Renal pelvis (tissue), 4 donors: ENCODE data around the gene ZNF668. TPM values are rescaled to one million over a fixed set of nuclear protein-coding genes. Genes with fewer than 3 reads are reported as not detected.

Source experiments
- DNase-seq: peaks from one replicate; pipeline ENCODE4 v3.0.0-alpha.2; 2013
- polyA plus RNA-seq, 3 donors: library from polyadenylated mRNA; unstranded; fragments of 120-200 nt; gene quantifications; one replicate each; pipeline ENCODE4 v1.2.1, GENCODE V29; 2013; ENCODE audit not compliant: insufficient read length in 3 of 3

Gene ZNF668
- polyA plus RNA-seq, 3 donors = 5.7 to 7.6 (median 6.4) TPM

- DNase-seq = no peak
Observed at GRCh38 chr16:31083081-31083480, 9.0 kb upstream of the ZNF668 start.

- DNase-seq = no peak
Observed at GRCh38 chr16:31082368-31083045, 8.5 kb upstream of the ZNF668 start.

GRCh38 chr16:31081428-31082351 is 7.7 kb upstream of the ZNF668 start:
- no peak for DNase-seq

GRCh38 chr16:31080756-31081419 is 6.8 kb upstream of the ZNF668 start:
- no peak for DNase-seq

GRCh38 chr16:31080035-31080629 is 6.1 kb upstream of the ZNF668 start:
- DNase-seq = no peak

GRCh38 chr16:31079342-31079944 is 5.4 kb upstream of the ZNF668 start:
- DNase-seq = no peak

DNA sequence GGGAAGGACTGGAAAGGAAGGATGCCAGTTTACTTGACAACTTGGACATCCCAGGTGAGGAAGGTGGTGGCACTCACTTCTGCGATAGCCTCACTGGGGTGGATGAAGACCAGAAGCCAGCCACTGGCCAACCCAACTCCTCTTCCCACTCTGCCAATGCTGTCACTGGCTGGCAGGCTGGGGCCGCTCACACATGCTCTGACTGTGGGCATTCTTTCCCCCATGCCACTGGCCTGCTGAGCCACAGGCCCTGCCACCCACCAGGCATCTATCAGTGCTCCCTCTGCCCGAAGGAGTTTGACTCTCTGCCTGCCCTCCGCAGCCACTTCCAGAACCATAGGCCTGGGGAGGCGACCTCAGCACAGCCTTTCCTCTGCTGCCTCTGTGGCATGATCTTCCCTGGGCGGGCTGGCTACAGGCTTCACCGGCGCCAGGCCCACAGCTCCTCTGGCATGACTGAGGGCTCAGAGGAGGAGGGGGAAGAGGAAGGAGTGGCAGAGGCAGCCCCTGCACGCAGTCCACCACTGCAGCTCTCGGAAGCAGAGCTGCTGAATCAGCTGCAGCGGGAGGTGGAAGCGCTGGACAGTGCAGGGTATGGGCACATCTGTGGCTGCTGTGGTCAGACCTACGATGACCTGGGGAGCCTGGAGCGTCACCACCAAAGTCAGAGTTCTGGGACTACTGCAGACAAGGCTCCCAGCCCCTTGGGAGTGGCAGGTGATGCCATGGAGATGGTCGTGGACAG is 4.7 kb upstream of the ZNF668 start:
- DNase-seq = no peak

DNA sequence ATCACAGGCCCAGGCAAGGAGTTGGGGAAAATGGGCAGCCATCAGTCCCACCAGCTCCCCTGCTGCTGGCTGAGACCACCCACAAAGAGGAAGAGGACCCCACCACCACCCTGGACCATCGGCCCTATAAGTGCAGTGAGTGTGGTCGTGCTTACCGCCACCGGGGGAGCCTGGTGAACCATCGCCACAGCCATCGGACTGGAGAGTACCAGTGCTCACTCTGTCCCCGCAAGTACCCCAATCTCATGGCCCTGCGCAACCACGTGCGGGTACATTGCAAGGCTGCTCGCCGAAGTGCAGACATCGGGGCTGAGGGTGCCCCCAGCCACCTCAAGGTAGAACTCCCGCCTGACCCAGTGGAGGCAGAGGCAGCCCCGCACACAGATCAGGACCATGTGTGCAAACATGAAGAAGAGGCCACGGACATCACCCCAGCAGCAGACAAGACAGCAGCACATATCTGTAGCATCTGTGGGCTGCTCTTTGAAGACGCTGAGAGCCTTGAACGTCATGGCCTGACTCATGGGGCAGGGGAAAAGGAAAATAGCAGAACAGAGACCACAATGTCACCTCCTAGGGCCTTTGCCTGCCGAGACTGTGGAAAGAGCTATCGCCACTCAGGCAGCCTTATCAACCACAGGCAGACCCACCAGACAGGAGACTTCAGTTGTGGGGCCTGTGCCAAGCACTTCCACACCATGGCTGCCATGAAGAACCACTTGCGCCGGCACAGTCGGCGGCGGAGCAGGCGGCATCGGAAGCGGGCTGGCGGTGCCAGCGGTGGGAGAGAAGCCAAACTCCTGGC is 3.8 kb upstream of the ZNF668 start:
- no peak for DNase-seq

GRCh38 chr16:31077024-31077423 is 3.0 kb upstream of the ZNF668 start:
- no peak for DNase-seq

DNA sequence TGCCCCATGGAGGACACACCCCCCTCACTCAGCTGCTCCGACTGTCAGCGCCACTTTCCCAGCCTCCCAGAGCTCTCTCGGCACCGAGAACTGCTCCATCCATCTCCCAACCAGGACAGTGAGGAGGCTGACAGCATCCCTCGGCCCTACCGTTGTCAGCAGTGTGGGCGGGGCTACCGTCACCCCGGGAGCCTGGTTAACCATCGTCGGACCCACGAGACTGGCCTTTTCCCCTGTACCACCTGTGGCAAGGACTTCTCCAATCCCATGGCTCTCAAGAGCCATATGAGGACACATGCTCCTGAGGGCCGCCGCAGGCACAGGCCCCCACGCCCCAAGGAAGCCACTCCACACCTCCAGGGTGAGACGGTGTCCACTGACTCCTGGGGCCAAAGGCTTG is 2.3 kb upstream of the ZNF668 start:
- no peak for DNase-seq

DNA sequence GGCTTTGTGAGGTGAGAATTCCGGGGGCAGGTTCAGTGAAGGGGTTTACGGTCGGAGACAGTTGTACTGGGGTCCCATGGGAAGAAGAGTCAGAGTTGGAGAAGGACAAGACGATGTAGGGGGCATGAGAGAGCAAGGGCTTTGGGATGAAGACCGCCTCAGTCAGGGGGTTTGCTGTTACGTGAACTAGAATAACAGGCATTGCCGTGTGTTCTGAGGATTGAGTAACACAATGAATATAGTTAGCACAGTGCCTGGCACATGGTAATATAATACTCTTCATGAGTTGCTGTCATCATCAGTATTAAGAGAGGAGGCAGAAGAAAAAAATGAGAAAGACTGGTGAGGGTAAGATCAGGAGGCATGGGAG is 759 bp upstream of the ZNF668 start:
- DNase-seq = no peak

DNA sequence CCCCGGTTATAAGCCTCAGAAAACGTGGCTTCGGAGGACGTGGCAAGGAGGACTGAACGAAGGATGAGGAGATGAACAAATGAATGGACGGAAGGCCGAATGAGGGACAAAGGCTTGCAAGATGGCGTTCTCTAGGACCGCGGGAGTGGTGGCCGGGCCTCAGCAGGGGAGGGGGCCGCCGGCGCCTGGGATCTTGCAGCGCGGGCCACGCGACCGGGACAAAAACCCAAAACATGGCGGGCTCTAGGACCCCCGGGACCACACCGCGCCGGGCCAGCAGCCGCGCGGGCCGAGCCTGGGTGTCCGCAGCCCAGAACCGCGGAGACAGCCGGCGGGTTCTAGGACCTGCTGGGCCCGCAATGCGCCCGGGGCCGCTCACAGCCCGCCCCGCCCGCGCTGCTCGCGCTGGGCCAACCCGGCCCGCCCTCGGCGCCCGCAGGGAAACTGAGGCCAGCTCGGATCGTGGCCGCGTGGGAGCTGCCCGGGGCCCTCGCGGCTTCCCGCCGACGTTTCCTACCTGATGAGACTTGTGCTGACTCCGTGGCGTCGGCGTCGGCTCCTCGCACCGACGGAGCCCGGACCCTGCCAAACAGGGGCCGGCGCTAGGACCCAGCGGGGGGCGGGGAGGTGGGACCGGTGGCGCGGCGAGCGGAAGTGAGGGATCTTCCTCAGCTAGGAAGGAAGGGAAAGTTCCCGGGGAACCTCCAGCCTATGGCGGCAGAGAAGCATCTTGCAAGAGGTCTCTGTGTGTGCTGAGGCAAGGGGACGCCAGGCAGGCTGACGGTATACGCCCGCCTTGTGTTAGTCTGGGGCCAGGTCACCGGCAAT is 684 bp downstream of the ZNF668 start:
- peak; percentile 94 for DNase-seq

GRCh38 chr16:31072540-31073141 is 1.4 kb downstream of the ZNF668 start:
- DNase-seq = peak; percentile 10

- DNase-seq = peak; percentile 2
Observed at GRCh38 chr16:31071861-31072260, 2.2 kb downstream of the ZNF668 start.

- no peak for DNase-seq
Observed at GRCh38 chr16:31067342-31067741, 6.7 kb downstream of the ZNF668 start.

DNA sequence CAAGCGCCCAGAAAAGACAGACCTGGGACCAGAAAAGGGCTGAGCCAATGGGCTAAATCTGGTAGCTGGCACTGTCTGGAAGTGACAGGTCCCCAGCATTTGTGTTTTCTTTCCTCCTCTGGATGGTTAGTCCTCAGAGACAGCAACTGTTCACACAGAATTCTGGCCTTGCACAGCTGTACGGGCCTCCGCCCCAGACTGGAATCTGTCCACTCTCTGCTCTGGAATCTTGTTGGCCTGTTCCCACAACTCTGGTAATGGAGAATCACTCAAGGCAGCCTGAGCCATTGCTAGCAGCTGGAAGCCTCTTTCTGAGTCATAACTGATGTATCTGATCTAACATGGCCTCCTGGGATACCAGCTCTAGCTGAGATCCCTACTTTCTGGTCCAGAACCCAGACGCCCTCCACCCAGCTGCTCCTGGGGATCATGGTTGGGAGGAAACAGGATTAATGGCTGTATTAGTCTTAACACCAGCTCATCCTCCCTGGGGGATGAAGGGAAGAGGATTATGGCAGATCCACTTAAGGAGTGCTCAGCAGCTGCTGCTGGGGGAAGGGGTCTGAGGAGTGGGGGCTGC is 9.1 kb downstream of the ZNF668 start:
- no peak for DNase-seq

DNA sequence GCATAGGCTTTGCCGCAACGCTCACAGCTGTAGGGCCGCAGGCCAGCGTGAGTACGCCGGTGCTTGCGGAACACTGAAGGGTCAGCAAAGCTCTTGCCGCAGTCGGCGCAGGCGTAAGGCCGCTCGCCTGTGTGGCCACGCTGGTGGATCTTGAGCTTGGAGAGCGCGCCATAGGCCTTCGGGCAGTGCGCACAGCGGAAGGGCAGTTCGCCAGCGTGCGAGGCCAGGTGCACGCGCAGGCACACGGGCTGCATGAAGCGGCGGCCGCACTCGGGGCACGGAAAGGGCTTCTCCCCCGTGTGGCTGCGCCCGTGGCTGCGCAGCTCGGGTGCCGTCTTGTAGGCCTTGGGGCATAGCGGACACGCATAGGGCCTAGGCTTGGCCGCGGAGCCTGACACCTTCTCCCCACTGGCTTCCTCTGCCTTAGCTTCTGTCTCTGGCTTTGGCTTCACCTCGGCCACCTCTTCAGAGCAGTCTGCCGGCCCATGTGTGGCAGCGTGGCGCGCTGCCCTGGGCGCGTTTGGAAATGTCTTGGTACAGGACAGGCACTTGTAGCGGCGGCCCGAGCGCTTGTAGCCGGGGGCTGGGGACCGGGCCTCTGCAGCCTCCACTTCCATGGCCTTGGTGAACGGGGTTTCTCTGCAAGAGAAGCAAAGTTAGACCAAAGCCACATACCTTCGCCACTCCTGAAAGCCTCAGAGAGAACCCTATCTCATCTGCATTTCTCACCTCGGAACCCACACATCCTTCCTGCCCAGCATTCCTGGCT is 10.0 kb downstream of the ZNF668 start:
- DNase-seq = no peak

DNA sequence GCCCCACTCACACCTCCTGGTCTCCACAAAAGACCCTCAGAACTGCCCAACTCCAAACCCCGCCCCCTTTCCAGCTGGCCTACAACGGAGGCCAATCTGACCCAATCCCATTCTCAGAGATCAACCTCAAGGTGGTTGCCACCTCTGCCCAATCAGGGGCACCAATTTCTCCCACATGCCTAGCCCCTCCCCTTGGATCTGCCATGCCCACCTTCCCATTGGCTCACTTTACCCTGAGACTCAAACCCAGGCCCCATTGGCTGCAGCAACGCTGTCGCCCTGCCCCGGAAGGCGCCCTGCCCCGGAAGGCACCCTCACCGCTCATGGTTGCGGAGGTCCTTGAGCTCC is 10.6 kb downstream of the ZNF668 start:
- DNase-seq = no peak
